ENCODE results near the gene IL31.

IL31 gene

GRCh38 chr12:122201381-122201780 lies 27.4 kb upstream of the IL31 start:
- peaks cover 14% of the 10 kb centered on the region for H3K4me1 Mint-ChIP-seq (ENCODE audit: low read depth)
- H3K36me3 Mint-ChIP-seq (ENCODE audit: low read depth), result peaks cover 4% of the 10 kb centered on the region
- H3K4me3 Mint-ChIP-seq, result no peak overlapping the region
- no peaks in the 10 kb centered on the region for H3K9me3 Mint-ChIP-seq
- peak overlapping the region; percentile 18 for H3K27ac Mint-ChIP-seq
- peaks cover 38% of the 10 kb centered on the region for H3K27me3 Mint-ChIP-seq (ENCODE audit: low read depth)

GRCh38 chr12:122200541-122201175 lies 26.6 kb upstream of the IL31 start:
- H3K27me3 Mint-ChIP-seq (ENCODE audit: low read depth), result peaks cover 41% of the 10 kb centered on the region
- H3K27ac Mint-ChIP-seq, result no peak overlapping the region
- H3K4me3 Mint-ChIP-seq, result no peak overlapping the region
- H3K9me3 Mint-ChIP-seq, result peaks cover 3% of the 10 kb centered on the region
- H3K36me3 Mint-ChIP-seq (ENCODE audit: low read depth), result peaks cover 5% of the 10 kb centered on the region
- H3K4me1 Mint-ChIP-seq (ENCODE audit: low read depth), result peaks cover 15% of the 10 kb centered on the region

- Mint-ChIP-seq H3K27ac (no peak overlapping the region), H3K27me3 (ENCODE audit: low read depth) (peaks cover 40% of the 10 kb centered on the region), H3K4me3 (no peak overlapping the region), H3K36me3 (ENCODE audit: low read depth) (peaks cover 2% of the 10 kb centered on the region), H3K9me3 (peaks cover 5% of the 10 kb centered on the region), H3K4me1 (ENCODE audit: low read depth) (peaks cover 12% of the 10 kb centered on the region)
Observed at GRCh38 chr12:122199484-122200355, 25.7 kb upstream of the IL31 start.

- Mint-ChIP-seq H3K9me3 (peaks cover 5% of the 10 kb centered on the region), H3K27me3 (ENCODE audit: low read depth) (peaks cover 32% of the 10 kb centered on the region), H3K4me3 (no peak overlapping the region), H3K4me1 (ENCODE audit: low read depth) (peaks cover 7% of the 10 kb centered on the region), H3K27ac (peak overlapping the region; percentile 62), H3K36me3 (ENCODE audit: low read depth) (peaks cover 2% of the 10 kb centered on the region)
Observed at GRCh38 chr12:122197612-122197966, 23.6 kb upstream of the IL31 start.

GRCh38 chr12:122195405-122195804 lies 21.4 kb upstream of the IL31 start:
- no peak overlapping the region for H3K27ac Mint-ChIP-seq
- H3K9me3 Mint-ChIP-seq, result peaks cover 5% of the 10 kb centered on the region
- peaks cover 2% of the 10 kb centered on the region for H3K36me3 Mint-ChIP-seq (ENCODE audit: low read depth)
- H3K4me3 Mint-ChIP-seq, result no peak overlapping the region
- peaks cover 20% of the 10 kb centered on the region for H3K27me3 Mint-ChIP-seq (ENCODE audit: low read depth)
- peaks cover 7% of the 10 kb centered on the region for H3K4me1 Mint-ChIP-seq (ENCODE audit: low read depth)

GRCh38 chr12:122194804-122195203 lies 20.8 kb upstream of the IL31 start:
- peaks cover 7% of the 10 kb centered on the region for H3K4me1 Mint-ChIP-seq (ENCODE audit: low read depth)
- no peak overlapping the region for H3K27ac Mint-ChIP-seq
- peaks cover 2% of the 10 kb centered on the region for H3K36me3 Mint-ChIP-seq (ENCODE audit: low read depth)
- peaks cover 5% of the 10 kb centered on the region for H3K9me3 Mint-ChIP-seq
- H3K27me3 Mint-ChIP-seq (ENCODE audit: low read depth), result peaks cover 20% of the 10 kb centered on the region
- no peak overlapping the region for H3K4me3 Mint-ChIP-seq

GRCh38 chr12:122192441-122192840 lies 18.4 kb upstream of the IL31 start:
- Mint-ChIP-seq H3K4me3 (no peak overlapping the region), H3K27ac (no peak overlapping the region), H3K27me3 (ENCODE audit: low read depth) (peaks cover 16% of the 10 kb centered on the region), H3K36me3 (ENCODE audit: low read depth) (peaks cover 2% of the 10 kb centered on the region), H3K4me1 (ENCODE audit: low read depth) (peaks cover 4% of the 10 kb centered on the region), H3K9me3 (peaks cover 5% of the 10 kb centered on the region)

- H3K27me3 Mint-ChIP-seq (ENCODE audit: low read depth), result peaks cover 15% of the 10 kb centered on the region
- peaks cover 2% of the 10 kb centered on the region for H3K36me3 Mint-ChIP-seq (ENCODE audit: low read depth)
- peaks cover 5% of the 10 kb centered on the region for H3K9me3 Mint-ChIP-seq
- no peak overlapping the region for H3K27ac Mint-ChIP-seq
- no peak overlapping the region for H3K4me3 Mint-ChIP-seq
- H3K4me1 Mint-ChIP-seq (ENCODE audit: low read depth), result peaks cover 3% of the 10 kb centered on the region
Observed at GRCh38 chr12:122190842-122191668, 17.0 kb upstream of the IL31 start.

GRCh38 chr12:122189626-122190475 lies 15.8 kb upstream of the IL31 start:
- Mint-ChIP-seq H3K27ac (no peak overlapping the region), H3K4me3 (no peak overlapping the region), H3K27me3 (ENCODE audit: low read depth) (peaks cover 9% of the 10 kb centered on the region), H3K4me1 (ENCODE audit: low read depth) (no peaks in the 10 kb centered on the region), H3K9me3 (no peaks in the 10 kb centered on the region), H3K36me3 (ENCODE audit: low read depth) (no peaks in the 10 kb centered on the region)

GRCh38 chr12:122187466-122187865 lies 13.4 kb upstream of the IL31 start:
- Mint-ChIP-seq H3K36me3 (ENCODE audit: low read depth) (no peaks in the 10 kb centered on the region), H3K9me3 (no peaks in the 10 kb centered on the region), H3K27me3 (ENCODE audit: low read depth) (peaks cover 20% of the 10 kb centered on the region), H3K4me1 (ENCODE audit: low read depth) (peaks cover 4% of the 10 kb centered on the region), H3K4me3 (no peak overlapping the region), H3K27ac (no peak overlapping the region)

- Mint-ChIP-seq H3K9me3 (no peaks in the 10 kb centered on the region), H3K4me3 (no peak overlapping the region), H3K27me3 (ENCODE audit: low read depth) (peaks cover 26% of the 10 kb centered on the region), H3K27ac (no peak overlapping the region), H3K4me1 (ENCODE audit: low read depth) (peaks cover 4% of the 10 kb centered on the region), H3K36me3 (ENCODE audit: low read depth) (no peaks in the 10 kb centered on the region)
Observed at GRCh38 chr12:122185494-122186082, 11.6 kb upstream of the IL31 start.

- Mint-ChIP-seq H3K27me3 (ENCODE audit: low read depth) (peaks cover 27% of the 10 kb centered on the region), H3K9me3 (no peaks in the 10 kb centered on the region), H3K27ac (no peak overlapping the region), H3K36me3 (ENCODE audit: low read depth) (no peaks in the 10 kb centered on the region), H3K4me3 (peak overlapping the region; percentile 37), H3K4me1 (ENCODE audit: low read depth) (peaks cover 4% of the 10 kb centered on the region)
Observed at GRCh38 chr12:122185079-122185478, 11.1 kb upstream of the IL31 start.

- Mint-ChIP-seq H3K9me3 (no peaks in the 10 kb centered on the region), H3K4me1 (ENCODE audit: low read depth) (peaks cover 7% of the 10 kb centered on the region), H3K27me3 (ENCODE audit: low read depth) (peaks cover 31% of the 10 kb centered on the region), H3K27ac (no peak overlapping the region), H3K36me3 (ENCODE audit: low read depth) (no peaks in the 10 kb centered on the region), H3K4me3 (peak overlapping the region; percentile 67)
Observed at GRCh38 chr12:122184517-122184916, 10.5 kb upstream of the IL31 start.

GRCh38 chr12:122183588-122183940 lies 9.5 kb upstream of the IL31 start:
- no peaks in the 10 kb centered on the region for H3K9me3 Mint-ChIP-seq
- H3K36me3 Mint-ChIP-seq (ENCODE audit: low read depth), result no peaks in the 10 kb centered on the region
- peak overlapping the region; percentile 40 for H3K4me3 Mint-ChIP-seq
- H3K27ac Mint-ChIP-seq, result no peak overlapping the region
- peaks cover 31% of the 10 kb centered on the region for H3K27me3 Mint-ChIP-seq (ENCODE audit: low read depth)
- peaks cover 7% of the 10 kb centered on the region for H3K4me1 Mint-ChIP-seq (ENCODE audit: low read depth)

Data from T-helper 1 cell treated with Interleukin-12 subunit alpha and Interleukin-12 subunit beta and Interleukin-4 antibody, amounts not matched to agents 30 μg/mL and 1 μg/mL, for 36 hours (primary cell).